ENCODE results near the gene MAFG. TPM values are rescaled to one million over a fixed set of nuclear protein-coding genes. Genes with fewer than 3 reads are reported as not detected.

MAFG gene
- total and polyA plus RNA-seq, 9 of the 15 experiments (the other 6 are each of a cell fraction or from before 2014, with no cell fraction given): 1.1 to 58.1 (median 24.9) TPM

DNA sequence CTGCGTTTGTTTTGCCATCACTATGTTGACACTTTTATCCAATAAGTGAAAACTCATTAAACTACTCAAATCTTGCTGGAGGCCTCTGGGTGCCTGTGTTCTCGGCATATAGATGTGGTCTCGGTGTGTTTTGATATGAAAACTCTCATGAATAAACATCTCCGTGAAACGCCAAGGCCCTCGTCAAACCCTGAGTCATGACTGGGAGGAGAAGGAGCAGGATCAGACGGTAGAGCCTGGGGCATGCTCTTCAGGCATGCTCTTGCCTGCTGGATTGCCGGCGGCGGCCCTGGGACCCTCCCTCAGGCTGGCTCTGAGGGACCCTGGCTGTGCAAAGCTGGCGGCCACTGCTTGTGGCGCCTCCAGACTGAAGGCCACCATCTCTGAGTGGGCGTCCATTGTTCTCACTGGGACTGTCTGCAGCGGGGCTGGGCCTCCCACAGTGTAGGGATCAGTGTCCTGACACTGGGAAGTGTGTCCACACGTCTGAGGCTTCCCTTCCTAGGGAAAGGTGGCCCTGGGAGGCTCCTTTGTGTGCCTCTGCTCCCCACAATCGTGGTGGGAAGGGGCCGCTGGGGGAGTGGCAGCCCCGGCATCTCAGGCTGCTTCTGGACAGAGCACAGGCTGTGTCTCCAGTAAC, 27.2 kb downstream of the MAFG start:
- Histone ChIP-seq H3K9me3 (replicated peaks; ENCODE audit: control insufficient read depth, insufficient read depth, low read depth, low read length) (no peaks in the 10 kb centered on the region), H3K9ac (ENCODE audit: insufficient read depth in 1 of 2, low read depth in 2 of 2, low read length in 2 of 2) (peak overlapping the region in 1 of 2 experiments; percentile 43; a peak in 2 of 4 replicates), H3K4me1 (replicated peaks in 1 of 2; ENCODE audit: control insufficient read depth in 2 of 2, insufficient read depth in 2 of 2, low read length in 2 of 2) (peaks cover 10 to 67% of the 10 kb centered on the region in 2 experiments), H2AFZ (ENCODE audit: low read depth, low read length) (no peak overlapping the region), H3K36me3 (ENCODE audit: control insufficient read depth, insufficient read depth, low read length) (peaks cover 67% of the 10 kb centered on the region; the same call in 2 of the 3 replicates), H4K20me1 (replicated peaks; ENCODE audit: control insufficient read depth, insufficient read depth, low read length) (peaks cover 9% of the 10 kb centered on the region; the same call in 1 of the 2 replicates), H3K4me2 (ENCODE audit: insufficient read depth, low read length) (no peak overlapping the region), H3K79me2 (ENCODE audit: control insufficient read depth, insufficient read depth, low read length) (no peaks in the 10 kb centered on the region; the same call in 2 of the 3 replicates), H3K27me3 (ENCODE audit: control insufficient read depth in 2 of 2, insufficient read depth in 2 of 2, low read length in 2 of 2) (no peaks in the 10 kb centered on the region), H3K27ac (ENCODE audit: extremely low read depth, low read depth, low read length) (no peak overlapping the region), H3K4me3 (no peak overlapping the region), H3K9me1 (ENCODE audit: control insufficient read depth, insufficient read depth, low read length) (no peaks in the 10 kb centered on the region)
- TF ChIP-seq TAF15 (IDR thresholded peaks at IDR 0.05; ENCODE audit: low read depth, low read length): 0 out of 2 replicates have a peak, but pooled peaks have one; percentile 39
- TF ChIP-seq, protein P1, sequence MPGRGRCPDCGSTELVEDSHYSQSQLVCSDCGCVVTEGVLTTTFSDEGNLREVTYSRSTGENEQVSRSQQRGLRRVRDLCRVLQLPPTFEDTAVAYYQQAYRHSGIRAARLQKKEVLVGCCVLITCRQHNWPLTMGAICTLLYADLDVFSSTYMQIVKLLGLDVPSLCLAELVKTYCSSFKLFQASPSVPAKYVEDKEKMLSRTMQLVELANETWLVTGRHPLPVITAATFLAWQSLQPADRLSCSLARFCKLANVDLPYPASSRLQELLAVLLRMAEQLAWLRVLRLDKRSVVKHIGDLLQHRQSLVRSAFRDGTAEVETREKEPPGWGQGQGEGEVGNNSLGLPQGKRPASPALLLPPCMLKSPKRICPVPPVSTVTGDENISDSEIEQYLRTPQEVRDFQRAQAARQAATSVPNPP (IDR thresholded peaks at IDR 0.05; ENCODE audit: borderline replicate concordance, insufficient read depth, insufficient read length): no peak
- TF ChIP-seq RBM22 (IDR thresholded peaks at IDR 0.05; ENCODE audit: low read depth, low read length, poor library complexity, severe bottlenecking): peak; percentile 8
- peak; percentile 58; the same call in 1 of the 2 replicates for TF ChIP-seq POLR2AphosphoS2 (IDR thresholded peaks at IDR 0.05; ENCODE audit: low read length)
- no peak for TF ChIP-seq NCOA4 (IDR thresholded peaks at IDR 0.05; ENCODE audit: partially characterized antibody)
- 0 out of 2 replicates have a peak, but pooled peaks have one; percentile 23 for TF ChIP-seq ZNF764 (CRISPR knock-in tag; IDR thresholded peaks at IDR 0.05; ENCODE audit: low read depth)
- TF ChIP-seq NONO (IDR thresholded peaks at IDR 0.05; ENCODE audit: low read depth in 2 of 2, low read length in 1 of 2): no peak
- peak; percentile 60 for TF ChIP-seq SUPT5H (IDR thresholded peaks at IDR 0.05)
- TF ChIP-seq POLR2A (conservative IDR thresholded peaks at IDR 0.05): peak; percentile 42
- no peak for TF ChIP-seq CREBBP (IDR thresholded peaks at IDR 0.05; ENCODE audit: low read depth, low read length)
- no peak for TF ChIP-seq ZFPM2 (CRISPR knock-in tag; IDR thresholded peaks at IDR 0.05)
- no peak for TF ChIP-seq ZFP36 (IDR thresholded peaks at IDR 0.05; ENCODE audit: low read depth, low read length, partially characterized antibody)
- 0 out of 2 replicates have a peak, but pooled peaks have one; percentile 16 for TF ChIP-seq OTX1 (CRISPR knock-in tag; IDR thresholded peaks at IDR 0.05)
- TF ChIP-seq CBX1 (IDR thresholded peaks at IDR 0.05; ENCODE audit: low read depth): no peak
- peak; percentile 13 for TF ChIP-seq SIRT6 (IDR thresholded peaks at IDR 0.05; ENCODE audit: low read depth, low read length)
- no peak for TF ChIP-seq SP1 (CRISPR knock-in tag; IDR thresholded peaks at IDR 0.05)
- peak; percentile 30 for TF ChIP-seq SNRNP70 (optimal IDR thresholded peaks at IDR 0.05; ENCODE audit: low read depth, low read length)
- 0 out of 2 replicates have a peak, but pooled peaks have one; percentile 15 for TF ChIP-seq POLR2G (IDR thresholded peaks at IDR 0.05; ENCODE audit: low read depth, low read length)
- peak; percentile 17 for TF ChIP-seq POLR2B (IDR thresholded peaks at IDR 0.05; ENCODE audit: low read depth, partially characterized antibody)
- TF ChIP-seq MTA2 (IDR thresholded peaks at IDR 0.05; ENCODE audit: low read depth): no peak
- DNase-seq (ENCODE audit: extremely low read depth in 1 of 4, low spot score in 3 of 4): no peak
- FAIRE-seq: no peak
- POLR2A ChIA-PET: interaction anchor here (0.9 kb wide), 1 partner anchor 8 kb away, joined by 5 read pairs; the partner anchor contains the start of genes ALYREF and ANAPC11
- in situ Hi-C loops (cut with MboI): no loop called here
- 72% methylated on average over 15 of the region's 18 CpGs for WGBS (ENCODE audit: insufficient coverage, low coverage, missing lambda C conversion rate)
- intact Hi-C loops (cut with micrococcal nuclease): no loop called here
- CTCF ChIA-PET (ENCODE audit: low intra/inter-chr PET ratio): no interaction called here
- no TSS peak for BruUV-seq (replicated peaks)
- ATAC-seq: no peak
